ENCODE measurements around the gene ASCL5. TPM values are rescaled to one million over a fixed set of nuclear protein-coding genes. Genes with fewer than 3 reads are reported as not detected.

ASCL5 gene
- total RNA-seq = 0.34 TPM in 1 of 2 replicates, not detected in the other

GRCh38 chr1:201126832-201127754 is at the start of gene ASCL5:
TSS of gene ASCL5 (minus strand) at chr1:201127184. CDS start at chr1:201115372, 11,812 bp downstream.

GRCh38 chr1:201154389-201155165 is 27.6 kb upstream of the ASCL5 start, which contains the start of gene TMEM9:
TSS of gene TMEM9 (minus strand) at chr1:201154474. CDS start at chr1:201153923, 551 bp downstream.

GRCh38 chr1:201112173-201112731 is 14.7 kb downstream of the ASCL5 start, which contains the start of gene CACNA1S:
TSS of gene CACNA1S (minus strand) at chr1:201112426. CDS start at chr1:201112339, 87 bp downstream.

Other genes with a start within 250 kb of the ASCL5 start
- not detected in 2 replicates for gene INAVA, start 232.3 kb downstream of the ASCL5 start, total RNA-seq
- 0.29 and 0.31 TPM in 2 replicates for gene KIF21B, start 103.5 kb downstream of the ASCL5 start, total RNA-seq
- not detected in 2 replicates for gene CACNA1S, start 14.8 kb downstream of the ASCL5 start, total RNA-seq
- gene TMEM9, start 27.3 kb upstream of the ASCL5 start, total RNA-seq = 50.2 and 60.9 TPM in 2 replicates
- not detected in 2 replicates for gene IGFN1, start 63.6 kb upstream of the ASCL5 start, total RNA-seq
- gene PKP1, start 156.3 kb upstream of the ASCL5 start, total RNA-seq = 0.15 and 0.19 TPM in 2 replicates

Data from cardiac ventricle fibroblast (primary cell).